ENCODE measurements around the gene QRSL1. TPM values are rescaled to one million over a fixed set of nuclear protein-coding genes. Genes with fewer than 3 reads are reported as not detected.

Gene QRSL1
- total RNA-seq, 1 donor from 2014 or later: 9.8 TPM

DNA sequence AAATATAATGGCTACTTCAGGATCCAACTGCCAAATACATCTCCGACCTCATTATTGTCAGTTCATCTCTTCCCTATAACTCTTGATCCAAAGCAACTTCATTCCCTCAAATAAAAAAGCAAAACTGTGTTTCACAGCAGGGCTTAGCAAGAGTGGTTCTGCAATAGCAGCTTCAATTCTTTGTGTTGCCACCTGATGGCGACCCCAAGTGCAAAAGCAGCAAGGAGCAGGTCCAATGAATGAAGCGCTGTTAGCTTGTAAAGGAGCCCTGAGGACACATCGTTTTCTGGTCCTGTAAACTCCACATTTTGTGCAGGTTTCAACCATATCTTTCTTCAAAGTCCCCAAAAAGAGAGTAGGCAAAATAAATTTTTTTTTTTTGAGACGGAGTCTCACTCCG lies 19.7 kb upstream of the QRSL1 start:
- no peaks in the 10 kb centered on the region for H3K79me2 ChIP-seq (ENCODE audit: insufficient read depth, low read length)
- Mint-ChIP-seq H3K27me3 (ENCODE audit: low read depth, unreplicated experiment) (no peaks in the 10 kb centered on the region), H3K36me3 (ENCODE audit: low read depth, unreplicated experiment) (no peaks in the 10 kb centered on the region), H3K27ac (ENCODE audit: unreplicated experiment) (no peak overlapping the region), H3K9me3 (ENCODE audit: unreplicated experiment) (no peaks in the 10 kb centered on the region), H3K4me3 (ENCODE audit: unreplicated experiment) (no peak overlapping the region), H3K4me1 (ENCODE audit: low read depth, unreplicated experiment) (no peaks in the 10 kb centered on the region)
- FAIRE-seq (no peak), DNase-seq (ENCODE audit: low read depth) (no peak)
- no peaks in the 10 kb centered on the region for H3K27me3 ChIP-seq (ENCODE audit: insufficient read depth, low read length)
- H3K4me2 ChIP-seq (ENCODE audit: low read length): no peak overlapping the region
- no peaks in the 10 kb centered on the region for H3K4me1 ChIP-seq (ENCODE audit: insufficient read depth, low read length)
- no peaks in the 10 kb centered on the region for H3K36me3 ChIP-seq (ENCODE audit: insufficient read depth, low read length)
- TF ChIP-seq, protein P1, sequence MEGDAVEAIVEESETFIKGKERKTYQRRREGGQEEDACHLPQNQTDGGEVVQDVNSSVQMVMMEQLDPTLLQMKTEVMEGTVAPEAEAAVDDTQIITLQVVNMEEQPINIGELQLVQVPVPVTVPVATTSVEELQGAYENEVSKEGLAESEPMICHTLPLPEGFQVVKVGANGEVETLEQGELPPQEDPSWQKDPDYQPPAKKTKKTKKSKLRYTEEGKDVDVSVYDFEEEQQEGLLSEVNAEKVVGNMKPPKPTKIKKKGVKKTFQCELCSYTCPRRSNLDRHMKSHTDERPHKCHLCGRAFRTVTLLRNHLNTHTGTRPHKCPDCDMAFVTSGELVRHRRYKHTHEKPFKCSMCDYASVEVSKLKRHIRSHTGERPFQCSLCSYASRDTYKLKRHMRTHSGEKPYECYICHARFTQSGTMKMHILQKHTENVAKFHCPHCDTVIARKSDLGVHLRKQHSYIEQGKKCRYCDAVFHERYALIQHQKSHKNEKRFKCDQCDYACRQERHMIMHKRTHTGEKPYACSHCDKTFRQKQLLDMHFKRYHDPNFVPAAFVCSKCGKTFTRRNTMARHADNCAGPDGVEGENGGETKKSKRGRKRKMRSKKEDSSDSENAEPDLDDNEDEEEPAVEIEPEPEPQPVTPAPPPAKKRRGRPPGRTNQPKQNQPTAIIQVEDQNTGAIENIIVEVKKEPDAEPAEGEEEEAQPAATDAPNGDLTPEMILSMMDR (IDR thresholded peaks at IDR 0.05; ENCODE audit: insufficient read depth, low read depth, low read length): no peak
- TF ChIP-seq EZH2 (IDR thresholded peaks at IDR 0.05; ENCODE audit: insufficient read depth, low read length): no peak
- H2AFZ ChIP-seq (ENCODE audit: low read depth, low read length): no peak overlapping the region
- no peak overlapping the region for H3K27ac ChIP-seq (ENCODE audit: low read depth, low read length)
- H3K9ac ChIP-seq (ENCODE audit: low read length): no peak overlapping the region
- no peak overlapping the region for H3K4me3 ChIP-seq (ENCODE audit: insufficient read depth, low read depth, low read length)
- H4K20me1 ChIP-seq (ENCODE audit: insufficient read depth, low read length): no peaks in the 10 kb centered on the region
- H3K9me3 ChIP-seq (ENCODE audit: insufficient read depth, low read depth, low read length): no peaks in the 10 kb centered on the region

DNA sequence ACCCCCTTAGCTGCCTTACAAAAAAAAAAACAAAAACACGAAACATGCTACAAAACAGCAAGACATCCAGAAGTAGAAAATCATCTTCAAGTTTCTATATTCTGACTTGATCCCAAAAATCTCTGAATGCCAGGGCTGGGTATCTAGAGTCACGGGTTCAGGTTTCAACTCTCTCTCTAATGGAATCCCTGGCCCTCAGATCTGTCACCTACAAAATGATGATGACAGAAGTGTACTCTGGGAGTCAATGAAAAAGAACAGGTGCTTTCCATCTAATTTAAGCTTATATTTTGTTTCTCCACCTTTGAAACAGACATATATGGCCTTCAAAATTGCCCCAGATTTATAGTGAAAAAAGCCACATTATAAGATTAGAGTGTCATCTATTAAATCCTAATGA lies 18.3 kb upstream of the QRSL1 start:
- no peaks in the 10 kb centered on the region for H3K36me3 ChIP-seq (ENCODE audit: insufficient read depth, low read length)
- no peaks in the 10 kb centered on the region for H3K36me3 Mint-ChIP-seq (ENCODE audit: low read depth, unreplicated experiment)
- FAIRE-seq (no peak), DNase-seq (ENCODE audit: low read depth) (no peak)
- no peaks in the 10 kb centered on the region for H4K20me1 ChIP-seq (ENCODE audit: insufficient read depth, low read length)
- H2AFZ ChIP-seq (ENCODE audit: low read depth, low read length): no peak overlapping the region
- H3K4me1 ChIP-seq (ENCODE audit: insufficient read depth, low read length): no peaks in the 10 kb centered on the region
- H3K27me3 ChIP-seq (ENCODE audit: insufficient read depth, low read length): no peaks in the 10 kb centered on the region
- H3K4me3 ChIP-seq (ENCODE audit: insufficient read depth, low read depth, low read length): no peak overlapping the region
- TF ChIP-seq EZH2 (IDR thresholded peaks at IDR 0.05; ENCODE audit: insufficient read depth, low read length): no peak
- TF ChIP-seq, protein P1 (IDR thresholded peaks at IDR 0.05; ENCODE audit: insufficient read depth, low read depth, low read length): no peak
- H3K4me1 Mint-ChIP-seq (ENCODE audit: low read depth, unreplicated experiment): no peaks in the 10 kb centered on the region
- H3K4me3 Mint-ChIP-seq (ENCODE audit: unreplicated experiment): no peak overlapping the region
- no peaks in the 10 kb centered on the region for H3K9me3 ChIP-seq (ENCODE audit: insufficient read depth, low read depth, low read length)
- H3K9me3 Mint-ChIP-seq (ENCODE audit: unreplicated experiment): no peaks in the 10 kb centered on the region
- no peak overlapping the region for H3K27ac Mint-ChIP-seq (ENCODE audit: unreplicated experiment)
- no peak overlapping the region for H3K27ac ChIP-seq (ENCODE audit: low read depth, low read length)
- H3K79me2 ChIP-seq (ENCODE audit: insufficient read depth, low read length): no peaks in the 10 kb centered on the region
- H3K4me2 ChIP-seq (ENCODE audit: low read length): no peak overlapping the region
- H3K27me3 Mint-ChIP-seq (ENCODE audit: low read depth, unreplicated experiment): no peaks in the 10 kb centered on the region
- no peak overlapping the region for H3K9ac ChIP-seq (ENCODE audit: low read length)

DNA sequence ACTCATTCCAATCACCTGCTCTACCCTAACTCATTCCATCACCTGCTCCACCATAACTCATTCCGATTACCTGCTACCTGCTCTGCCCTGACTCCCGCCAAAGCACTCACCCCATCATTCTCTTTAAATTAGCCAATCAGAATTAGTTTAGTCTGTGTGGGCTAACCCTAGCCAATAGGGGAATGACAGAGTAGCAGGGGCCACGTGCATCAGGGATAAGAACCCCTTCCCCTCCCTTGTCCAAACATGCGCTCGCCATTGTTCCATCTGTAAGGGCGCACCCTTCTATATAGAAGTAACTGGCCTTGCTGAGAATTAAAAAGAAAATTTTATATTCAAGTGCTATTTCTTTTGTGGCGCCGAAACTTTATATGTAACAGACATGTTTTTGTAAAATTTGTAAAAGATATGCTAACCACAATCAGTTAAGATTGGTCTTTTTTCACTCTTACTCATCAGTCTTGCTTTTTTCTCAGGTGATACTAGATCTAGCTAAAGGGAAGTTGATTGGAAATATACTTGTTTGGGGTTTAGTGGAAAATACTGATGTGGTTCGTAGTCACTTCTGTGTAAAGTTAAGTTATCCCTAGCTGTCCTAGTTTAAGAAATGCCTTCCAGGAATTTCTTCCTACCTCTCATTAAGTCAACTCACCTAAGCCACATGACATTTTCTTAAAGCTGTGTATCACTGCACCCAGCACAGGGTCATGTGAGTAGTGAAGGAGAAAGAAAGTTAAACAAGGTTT lies 16.5 kb upstream of the QRSL1 start:
- Histone ChIP-seq H3K9me3 (ENCODE audit: insufficient read depth, low read depth, low read length) (no peaks in the 10 kb centered on the region), H4K20me1 (ENCODE audit: insufficient read depth, low read length) (no peaks in the 10 kb centered on the region), H3K9ac (ENCODE audit: low read length) (no peak overlapping the region), H3K27me3 (ENCODE audit: insufficient read depth, low read length) (no peaks in the 10 kb centered on the region), H3K36me3 (ENCODE audit: insufficient read depth, low read length) (no peaks in the 10 kb centered on the region), H3K4me3 (ENCODE audit: insufficient read depth, low read depth, low read length) (no peak overlapping the region), H3K79me2 (ENCODE audit: insufficient read depth, low read length) (no peaks in the 10 kb centered on the region), H3K27ac (ENCODE audit: low read depth, low read length) (no peak overlapping the region), H2AFZ (ENCODE audit: low read depth, low read length) (no peak overlapping the region), H3K4me2 (ENCODE audit: low read length) (no peak overlapping the region), H3K4me1 (ENCODE audit: insufficient read depth, low read length) (no peaks in the 10 kb centered on the region)
- no peak for TF ChIP-seq EZH2 (IDR thresholded peaks at IDR 0.05; ENCODE audit: insufficient read depth, low read length)
- TF ChIP-seq, protein P1 (IDR thresholded peaks at IDR 0.05; ENCODE audit: insufficient read depth, low read depth, low read length): no peak
- no peaks in the 10 kb centered on the region for H3K9me3 Mint-ChIP-seq (ENCODE audit: unreplicated experiment)
- H3K36me3 Mint-ChIP-seq (ENCODE audit: low read depth, unreplicated experiment): peaks cover 2% of the 10 kb centered on the region
- no peak overlapping the region for H3K27ac Mint-ChIP-seq (ENCODE audit: unreplicated experiment)
- H3K4me1 Mint-ChIP-seq (ENCODE audit: low read depth, unreplicated experiment): no peaks in the 10 kb centered on the region
- FAIRE-seq (no peak), DNase-seq (ENCODE audit: low read depth) (no peak)
- H3K27me3 Mint-ChIP-seq (ENCODE audit: low read depth, unreplicated experiment): no peaks in the 10 kb centered on the region
- H3K4me3 Mint-ChIP-seq (ENCODE audit: unreplicated experiment): no peak overlapping the region

Data from astrocyte (in vitro differentiated cells and primary cell).